Activated CD4-positive, CD25-positive, alpha-beta regulatory T cell treated with anti-CD3 and anti-CD28 coated beads, Interleukin-2, amount 50 U/mL, for 16 hours (primary cell): ENCODE data around the gene TXNDC11.
A peak's percentile ranks its signal among the peaks of the same experiment; 100 is the strongest.
"Not testable (repeated sequence)": the region's sequence is repeated elsewhere in the genome, so short reads cannot be mapped to it uniquely, and the experiment has no call there.

Experiments used
- DNase-seq: peaks from one replicate; pipeline ENCODE4 v3.0.0-alpha.2; 2020; ENCODE audit warnings: low read depth, low spot score

TXNDC11 gene, protein sequence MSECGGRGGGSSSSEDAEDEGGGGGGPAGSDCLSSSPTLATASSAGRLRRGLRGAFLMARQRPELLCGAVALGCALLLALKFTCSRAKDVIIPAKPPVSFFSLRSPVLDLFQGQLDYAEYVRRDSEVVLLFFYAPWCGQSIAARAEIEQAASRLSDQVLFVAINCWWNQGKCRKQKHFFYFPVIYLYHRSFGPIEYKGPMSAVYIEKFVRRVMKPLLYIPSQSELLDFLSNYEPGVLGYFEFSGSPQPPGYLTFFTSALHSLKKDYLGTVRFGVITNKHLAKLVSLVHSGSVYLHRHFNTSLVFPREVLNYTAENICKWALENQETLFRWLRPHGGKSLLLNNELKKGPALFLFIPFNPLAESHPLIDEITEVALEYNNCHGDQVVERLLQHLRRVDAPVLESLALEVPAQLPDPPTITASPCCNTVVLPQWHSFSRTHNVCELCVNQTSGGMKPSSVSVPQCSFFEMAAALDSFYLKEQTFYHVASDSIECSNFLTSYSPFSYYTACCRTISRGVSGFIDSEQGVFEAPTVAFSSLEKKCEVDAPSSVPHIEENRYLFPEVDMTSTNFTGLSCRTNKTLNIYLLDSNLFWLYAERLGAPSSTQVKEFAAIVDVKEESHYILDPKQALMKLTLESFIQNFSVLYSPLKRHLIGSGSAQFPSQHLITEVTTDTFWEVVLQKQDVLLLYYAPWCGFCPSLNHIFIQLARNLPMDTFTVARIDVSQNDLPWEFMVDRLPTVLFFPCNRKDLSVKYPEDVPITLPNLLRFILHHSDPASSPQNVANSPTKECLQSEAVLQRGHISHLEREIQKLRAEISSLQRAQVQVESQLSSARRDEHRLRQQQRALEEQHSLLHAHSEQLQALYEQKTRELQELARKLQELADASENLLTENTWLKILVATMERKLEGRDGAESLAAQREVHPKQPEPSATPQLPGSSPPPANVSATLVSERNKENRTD

DNA sequence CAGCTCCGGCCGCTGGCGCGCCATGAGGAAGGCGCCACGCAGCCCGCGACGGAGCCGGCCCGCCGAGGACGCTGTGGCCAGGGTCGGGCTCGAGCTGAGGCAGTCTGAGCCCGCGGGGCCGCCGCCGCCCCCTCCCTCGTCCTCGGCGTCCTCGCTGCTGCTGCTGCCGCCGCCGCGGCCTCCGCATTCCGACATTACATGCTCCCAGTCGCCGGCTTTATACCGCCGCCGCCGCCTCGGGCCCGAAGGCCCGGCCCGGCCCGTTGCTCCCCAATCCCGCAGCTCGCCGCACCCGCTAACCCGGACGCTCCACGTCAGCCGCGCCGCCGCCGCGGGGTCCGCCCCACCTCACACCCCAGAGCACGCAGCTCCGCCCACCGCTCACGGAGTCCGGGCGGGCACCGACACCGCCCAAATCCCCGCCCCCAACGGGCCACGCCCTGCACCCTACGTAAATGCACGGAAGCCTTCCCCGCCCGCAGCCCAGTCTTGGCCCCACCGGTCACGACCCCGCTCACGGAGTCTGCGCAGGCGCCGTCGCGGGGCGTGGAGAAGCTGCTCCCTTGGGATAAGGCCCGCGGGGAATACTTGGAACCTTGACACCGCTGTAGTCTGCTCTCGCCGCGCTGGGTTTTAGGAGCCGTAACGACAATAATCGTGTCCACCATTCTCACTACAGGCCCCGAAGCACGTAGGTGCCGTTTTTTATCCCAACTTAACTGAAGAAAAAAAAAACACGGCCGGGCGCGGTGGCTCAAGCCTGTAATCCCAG, at the start of gene TXNDC11:
Gene TXNDC11, minus strand, starts transcription at position 322 of the 772 bp plus-strand sequence. Its CDS starts 127 bp downstream, at position 195.
- peak; percentile 97 for DNase-seq

DNA sequence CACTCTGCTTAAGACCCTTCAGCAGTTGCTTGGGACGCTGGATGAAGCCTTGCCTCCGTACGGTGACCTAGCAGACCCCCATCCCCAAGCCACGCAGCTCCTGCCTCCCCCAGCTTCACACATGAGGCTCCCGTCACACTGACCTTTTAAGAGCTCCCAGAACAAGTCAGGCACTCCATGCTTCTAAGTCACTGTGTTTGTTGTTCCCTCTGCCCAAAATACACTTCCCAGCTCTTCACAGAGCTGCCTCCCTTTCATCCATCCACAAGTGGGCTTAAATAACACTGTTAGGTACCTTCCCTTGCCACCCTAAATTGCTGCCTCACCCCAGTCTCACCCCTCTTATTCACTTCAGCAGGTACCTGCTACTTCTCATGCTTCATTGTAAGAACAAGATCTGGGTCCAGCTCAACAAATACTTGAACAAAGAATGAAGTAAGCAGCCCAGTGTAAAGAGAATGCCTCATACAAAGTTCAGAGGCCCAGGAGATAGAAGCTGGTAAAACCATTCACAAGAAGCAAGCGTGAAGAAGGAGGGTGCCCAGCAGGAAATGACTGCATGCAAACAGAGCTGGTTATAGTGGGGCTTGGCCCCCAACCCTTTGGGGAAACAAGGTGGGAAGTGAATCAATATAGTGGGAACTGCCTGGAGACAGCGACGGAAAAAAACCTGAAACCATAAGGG, 48.6 kb upstream of the TXNDC11 start:
- DNase-seq: no peak

DNA sequence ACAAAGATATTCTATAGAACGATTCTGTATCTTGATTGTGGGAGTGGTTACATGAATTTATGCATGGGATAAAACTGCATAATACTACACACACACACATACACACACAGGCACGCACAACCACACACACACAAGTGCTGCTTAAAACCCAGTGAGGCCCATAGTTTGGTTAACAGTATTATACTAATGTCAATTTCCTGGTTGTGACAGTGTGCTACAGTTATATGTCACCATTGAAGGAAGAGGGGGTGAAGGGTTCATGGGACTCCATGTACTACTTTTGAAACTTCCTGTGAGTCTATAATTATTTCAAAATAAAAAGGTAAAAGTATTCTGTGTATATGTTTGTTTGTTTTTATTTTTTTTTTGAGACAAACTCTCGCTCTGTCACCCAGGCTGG, 46.3 kb upstream of the TXNDC11 start:
- DNase-seq: no peak

DNA sequence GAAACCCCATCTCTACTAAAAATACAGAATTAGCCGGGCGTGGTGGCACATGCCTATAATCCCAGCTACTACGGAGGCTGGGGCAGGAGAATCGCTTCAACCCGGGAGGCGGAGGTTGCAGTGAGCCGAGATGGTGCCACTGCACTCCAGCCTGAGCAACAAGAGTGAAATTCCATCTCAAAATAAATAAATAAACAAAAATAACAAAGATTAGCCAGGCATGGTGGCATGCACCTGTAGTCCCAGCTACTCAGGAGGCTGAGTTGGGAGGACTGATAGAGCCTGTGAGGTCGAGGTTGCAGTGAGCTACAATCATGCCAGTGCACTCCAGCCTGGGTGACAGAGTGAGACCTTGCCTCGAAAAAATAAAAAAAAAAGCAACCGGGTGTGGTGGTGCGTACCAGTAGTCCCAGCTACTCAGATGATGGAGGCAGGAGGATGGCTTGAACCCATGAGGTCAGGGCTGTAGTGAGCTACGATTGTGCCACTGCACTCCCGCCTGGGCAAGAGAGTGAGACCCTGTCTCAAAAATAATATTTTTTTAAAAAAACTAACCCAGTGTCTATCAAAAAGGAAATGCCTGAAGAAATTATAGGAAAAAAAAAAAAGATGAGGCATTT, 42.4 kb upstream of the TXNDC11 start:
- DNase-seq: not testable (repeated sequence)

DNA sequence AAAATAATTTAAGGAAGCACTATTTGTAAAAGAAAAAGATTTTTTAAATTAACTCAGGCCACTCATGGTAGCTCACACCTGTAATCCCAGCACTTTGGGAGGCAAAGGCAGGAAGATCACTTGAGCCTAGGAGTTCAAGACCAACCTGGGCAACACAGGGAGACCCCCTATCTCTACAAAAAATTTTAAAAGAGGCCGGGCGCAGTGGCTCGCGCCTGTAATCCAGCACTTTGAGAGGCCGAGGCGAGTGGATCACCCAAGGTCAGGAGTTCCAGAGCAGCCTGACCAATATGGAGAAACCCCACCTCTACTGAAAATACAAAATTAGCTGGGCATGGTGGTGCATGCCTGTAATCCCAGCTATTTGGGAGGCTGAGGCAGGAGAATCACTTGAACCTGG, 41.7 kb upstream of the TXNDC11 start:
- not testable (repeated sequence) for DNase-seq

DNA sequence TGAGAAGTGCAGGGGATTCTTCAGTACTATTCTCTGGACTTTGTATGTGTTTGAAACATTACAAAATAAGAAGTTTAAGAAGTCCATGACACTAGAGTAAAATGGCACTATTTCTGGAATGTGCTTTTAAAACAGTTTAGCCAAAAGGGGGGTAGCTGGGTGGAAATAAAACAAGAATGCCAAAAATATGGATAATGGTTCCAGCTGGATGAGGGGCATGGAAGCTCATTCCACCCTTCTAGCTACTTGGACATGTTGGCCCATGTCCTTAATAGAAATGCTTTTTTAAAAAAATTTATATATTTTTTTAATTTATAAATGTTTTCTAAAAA, 41.3 kb upstream of the TXNDC11 start:
- no peak for DNase-seq

DNA sequence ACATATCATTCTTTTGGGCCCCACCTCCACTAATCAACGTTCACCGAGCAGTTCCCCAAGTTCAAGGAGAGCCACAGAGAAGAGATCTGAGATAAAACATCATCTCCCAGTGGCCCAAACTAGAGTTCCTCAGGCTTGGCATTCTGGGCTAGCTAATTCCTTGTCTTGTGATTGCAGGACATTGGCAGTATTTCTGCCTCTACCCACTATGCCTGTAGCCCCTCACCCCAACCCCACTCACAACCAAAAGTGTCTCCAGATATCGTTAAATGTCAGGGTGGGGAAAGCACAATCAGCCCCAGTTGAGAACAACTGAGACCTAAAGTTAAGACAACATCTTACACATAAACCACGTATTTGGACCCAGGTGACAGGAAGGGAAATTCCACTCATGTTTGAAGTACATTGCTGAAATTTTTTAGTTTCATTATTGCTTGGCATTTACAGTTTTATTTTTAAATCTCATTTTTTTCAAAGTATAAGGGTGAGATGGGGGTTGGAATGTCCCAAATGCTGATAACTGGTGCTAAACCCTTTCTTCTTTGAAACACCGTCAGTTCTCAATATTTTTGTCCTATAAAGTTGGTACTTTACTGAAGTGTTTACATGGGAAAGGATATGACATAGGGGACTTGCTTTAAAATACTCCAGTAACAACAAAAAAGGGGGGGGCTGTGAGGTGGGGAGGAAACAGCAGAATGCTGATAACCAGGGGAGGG, 40.8 kb upstream of the TXNDC11 start:
- peak; percentile 34 for DNase-seq

DNA sequence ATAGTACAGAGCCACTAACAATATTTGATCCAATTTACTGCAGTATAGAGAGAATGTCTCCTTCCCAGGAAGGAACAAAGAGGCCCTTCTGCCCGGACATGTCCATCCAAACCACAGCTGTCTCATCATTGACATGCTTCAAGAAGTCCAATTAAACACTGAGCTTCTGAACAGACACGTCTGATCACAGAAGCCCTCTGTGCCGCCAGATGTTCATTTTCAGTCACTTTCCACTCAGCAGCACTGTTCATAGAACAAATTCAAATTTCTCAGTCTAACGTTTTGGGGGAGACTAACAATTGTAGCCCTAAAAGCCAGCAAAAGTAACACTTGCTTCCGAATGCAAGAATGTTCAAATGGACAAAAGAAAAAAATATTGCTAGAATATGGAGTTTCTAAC, 39.1 kb upstream of the TXNDC11 start:
- no peak for DNase-seq

DNA sequence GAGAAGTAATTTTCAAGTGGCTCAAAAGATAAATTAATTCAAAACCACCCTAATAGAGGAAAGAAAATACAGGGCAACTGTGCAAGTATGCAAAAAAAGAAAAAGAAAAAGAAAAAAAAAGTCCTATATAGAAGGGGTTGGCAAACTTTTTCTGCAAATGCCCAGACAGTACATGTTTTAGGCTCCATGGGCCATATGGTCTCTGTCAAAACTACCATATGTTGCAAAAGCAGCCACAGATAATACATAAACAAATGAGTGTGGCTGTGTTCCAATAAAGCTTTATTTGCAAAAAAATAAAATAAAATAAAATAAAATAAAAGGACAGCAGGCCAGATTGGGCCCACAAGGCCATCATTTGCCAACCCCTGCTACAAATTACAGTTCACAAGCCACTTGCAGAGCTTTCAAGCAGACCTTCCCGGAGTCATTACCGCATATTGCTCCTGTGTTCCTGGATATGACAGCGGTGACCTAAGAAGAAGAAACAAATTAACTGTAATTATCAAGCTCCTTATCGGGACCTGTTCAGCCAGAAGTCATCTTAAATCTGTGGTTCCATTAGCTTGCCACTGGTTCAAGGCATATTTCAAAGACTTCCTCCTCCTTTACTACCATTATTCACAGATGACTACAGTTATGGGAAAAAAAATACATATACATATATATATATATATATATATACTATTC, 38.5 kb upstream of the TXNDC11 start:
- DNase-seq: no peak

DNA sequence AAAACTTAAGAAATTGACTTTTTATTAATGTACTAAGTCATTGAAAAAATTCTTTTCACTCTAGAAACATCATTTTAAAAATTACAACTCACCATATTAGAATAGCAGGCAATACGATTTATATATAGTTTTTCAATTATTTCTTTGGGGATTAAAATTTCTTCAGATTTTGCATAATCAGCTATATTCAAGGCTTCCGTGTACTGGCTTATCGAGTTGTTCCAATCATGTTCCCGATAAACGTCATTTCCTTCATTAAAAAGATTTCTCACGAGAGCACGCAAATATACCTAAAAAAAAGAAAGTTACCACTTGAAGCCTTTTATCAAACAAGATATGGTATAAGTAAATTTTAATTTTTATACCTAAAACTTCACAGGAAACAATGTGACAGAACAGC, 36.4 kb upstream of the TXNDC11 start:
- DNase-seq: no peak

DNA sequence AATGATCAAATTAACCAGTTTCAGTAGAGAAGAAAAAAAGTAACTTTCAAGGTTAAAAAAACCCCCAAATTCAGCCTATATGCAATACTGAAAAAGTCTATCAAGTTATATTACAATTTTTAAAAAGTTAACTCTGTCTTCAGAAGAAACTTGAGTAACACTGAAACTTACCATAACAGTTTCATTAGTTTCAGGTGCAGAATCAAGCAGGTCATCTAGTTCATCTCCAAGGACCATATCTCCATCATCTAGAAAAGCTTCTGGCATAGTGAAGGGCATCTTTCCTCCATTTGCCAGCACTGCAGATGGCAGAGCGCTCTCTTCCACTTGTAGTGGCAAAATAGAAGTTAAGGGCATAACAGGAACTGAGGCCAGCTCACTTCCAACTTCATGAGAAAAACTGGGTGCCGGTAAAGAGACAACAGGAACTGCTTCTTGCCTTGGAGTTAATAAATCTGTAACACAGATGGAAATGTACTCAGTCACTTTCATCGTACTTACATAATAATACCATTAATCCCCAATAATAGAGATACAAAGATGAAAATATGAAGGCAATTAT, 31.5 kb upstream of the TXNDC11 start:
- no peak for DNase-seq

DNA sequence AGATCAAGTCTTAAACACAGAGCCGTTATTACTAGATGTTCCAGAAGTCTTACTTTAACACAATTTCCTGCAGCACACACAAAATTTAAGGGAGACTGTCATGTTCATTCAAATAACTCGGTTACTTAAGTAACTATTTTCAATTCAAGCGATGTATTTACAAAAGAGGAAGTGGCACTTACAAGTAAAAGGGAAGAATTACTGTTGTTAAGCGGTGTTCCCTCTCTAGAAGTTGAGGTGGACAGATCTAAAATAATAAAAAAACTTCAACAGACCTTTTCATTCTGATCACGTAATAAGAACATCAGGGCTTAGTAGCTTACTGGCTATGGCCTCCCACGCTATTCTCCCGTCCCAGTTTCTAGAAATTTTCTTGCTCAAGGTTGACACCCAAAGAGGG, 26.2 kb upstream of the TXNDC11 start:
- DNase-seq: no peak

DNA sequence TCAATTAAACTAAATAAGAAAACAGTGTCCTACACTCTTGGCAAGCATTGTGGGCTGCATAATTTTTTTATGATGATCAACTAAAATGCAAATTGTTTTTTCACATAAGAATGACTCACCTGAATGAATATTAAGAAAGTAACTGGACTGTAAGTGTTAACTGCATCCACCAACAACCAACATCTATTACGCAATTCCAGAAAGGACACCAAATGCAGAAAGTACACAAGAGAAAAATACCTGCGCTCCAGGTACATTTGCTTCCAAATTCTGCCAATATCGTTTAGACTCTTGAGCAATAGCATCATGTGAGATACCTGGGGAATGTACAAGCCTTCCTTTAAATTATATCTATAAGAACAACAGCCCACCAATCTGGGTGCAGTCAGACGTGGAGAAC, 19.8 kb upstream of the TXNDC11 start:
- no peak for DNase-seq

DNA sequence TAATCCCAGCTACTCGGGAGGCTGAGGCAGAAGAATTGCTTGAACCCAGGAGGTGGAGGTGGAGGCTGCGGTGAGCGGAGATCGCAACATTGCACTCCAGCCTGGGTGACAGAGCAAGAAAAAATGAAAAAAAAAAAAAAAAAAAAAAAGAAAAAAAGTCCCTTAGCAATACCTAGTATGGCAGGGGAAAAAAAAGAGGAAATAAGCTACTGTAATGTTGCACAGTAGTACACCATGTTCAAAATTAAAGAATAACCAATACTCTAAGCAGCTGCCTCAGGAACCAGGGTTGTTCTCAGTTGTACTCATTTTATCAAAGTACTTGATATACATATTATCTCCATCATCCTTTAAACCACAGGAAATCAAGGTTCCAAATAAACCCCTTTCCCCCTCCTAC, 17.3 kb upstream of the TXNDC11 start:
- DNase-seq: no peak

DNA sequence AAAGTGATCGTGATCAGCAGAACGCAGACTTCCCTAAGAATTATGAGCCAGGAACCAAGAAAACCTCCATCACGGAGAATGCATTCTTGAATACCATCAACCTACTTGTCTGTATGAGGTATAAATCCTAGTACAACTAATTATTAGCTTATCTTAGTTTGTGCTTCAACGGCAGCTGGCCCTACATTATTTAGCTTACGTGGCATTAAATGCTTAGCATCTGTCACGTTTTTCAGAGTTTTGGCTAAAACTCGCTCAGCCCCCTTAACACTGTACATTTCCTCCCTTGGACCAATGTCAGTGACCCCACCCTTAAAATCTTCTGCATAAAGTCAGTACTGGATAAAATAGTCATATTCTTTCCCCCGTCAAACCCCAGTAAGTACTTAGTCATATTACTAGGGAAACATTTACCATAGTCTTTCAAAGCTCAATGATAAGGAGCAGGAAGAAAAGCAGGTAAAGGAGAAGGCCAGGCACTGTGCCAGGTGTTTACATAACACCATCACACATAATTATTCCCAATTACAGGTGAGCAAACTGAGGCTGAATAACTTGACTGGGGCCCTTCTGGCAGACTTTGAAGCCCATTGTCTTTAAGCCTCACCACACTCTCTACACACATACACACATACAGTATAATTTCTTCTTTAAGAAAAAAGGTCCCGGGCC, 16.6 kb upstream of the TXNDC11 start:
- no peak for DNase-seq

DNA sequence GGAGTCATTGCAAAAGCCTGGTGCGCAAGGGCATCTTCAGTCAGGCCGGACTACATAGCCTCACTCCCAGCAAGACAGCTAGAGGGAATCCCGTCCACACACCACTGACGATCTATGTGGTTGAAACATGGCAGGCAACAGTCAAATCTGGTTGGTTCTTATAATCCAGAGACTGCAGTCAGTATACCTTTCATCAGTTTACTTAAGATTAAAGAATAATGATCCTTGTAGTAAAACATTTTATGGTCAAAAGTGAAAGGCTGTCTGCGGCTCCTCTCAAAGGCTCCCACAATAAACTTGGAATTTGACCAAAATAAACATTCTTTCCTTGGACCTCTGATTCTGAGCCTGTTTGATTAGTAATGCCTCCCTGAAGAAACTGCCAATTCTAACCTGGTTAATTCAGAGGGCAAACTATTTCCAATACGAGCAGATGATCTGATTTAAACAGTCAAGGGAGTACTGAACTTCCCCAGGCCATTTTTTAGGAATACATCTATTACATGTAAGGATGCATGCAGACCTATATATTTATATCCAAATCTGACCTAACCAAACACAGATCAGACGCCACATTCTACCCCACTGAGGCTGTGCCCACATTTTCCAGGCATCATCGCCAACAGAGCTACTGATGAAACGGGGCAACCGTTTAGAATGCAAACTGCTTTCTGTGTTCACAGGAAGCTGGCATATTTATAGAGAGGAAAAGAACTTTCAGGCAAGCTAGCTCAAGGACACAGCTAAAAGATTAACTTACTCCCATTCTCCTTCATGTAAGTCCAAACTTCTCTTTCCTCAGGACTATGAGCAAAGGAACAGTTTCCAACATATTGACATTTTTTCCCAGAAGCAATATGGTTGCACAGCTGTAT, 15.3 kb upstream of the TXNDC11 start:
- DNase-seq: no peak

DNA sequence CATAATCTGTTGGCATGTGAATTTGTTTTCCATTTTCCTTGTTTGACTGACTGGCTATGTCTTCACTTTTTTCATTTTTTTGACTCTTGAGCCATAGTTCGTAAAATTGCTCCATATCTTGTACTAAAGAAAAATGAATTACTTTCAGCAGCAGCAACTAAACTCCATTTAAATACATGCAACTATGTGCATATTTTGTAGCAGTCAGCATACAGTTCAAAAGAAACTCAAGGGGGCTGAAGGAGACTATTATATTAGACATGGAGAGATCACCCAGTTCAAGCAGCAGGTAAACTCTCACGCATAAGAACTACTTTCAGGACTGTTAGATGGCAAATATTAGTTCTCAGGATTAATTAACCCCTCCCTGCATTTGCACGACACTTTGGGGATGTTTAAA, 13.6 kb upstream of the TXNDC11 start:
- DNase-seq: no peak
